Hepatocyte (in vitro differentiated cells): ENCODE data around the gene HS3ST5. TPM values are rescaled to one million over a fixed set of nuclear protein-coding genes. Genes with fewer than 3 reads are reported as not detected.
"Not testable (repeated sequence)": the region's sequence is repeated elsewhere in the genome, so short reads cannot be mapped to it uniquely, and the experiment has no call there.

Source experiments
- DNase-seq: peaks from one replicate; pipeline ENCODE4 v3.0.0-alpha.2; 2016; ENCODE audit warnings: low spot score
- H2AFZ ChIP-seq: fragments of 200-600 bp; sonication (generic); 2 replicates; pipeline ENCODE4 v1.6.0; 2016; ENCODE audit warnings: antibody characterized with exemption, mild to moderate bottlenecking
- H3K27ac ChIP-seq: fragments of 200-600 bp; sonication (generic); 2 replicates; pipeline ENCODE4 v1.5.1; 2016; ENCODE audit warnings: mild to moderate bottlenecking
- H3K27me3 ChIP-seq: fragments of 200-600 bp; sonication (generic); 2 replicates; pipeline ENCODE4 v1.6.1; 2016
- H3K36me3 ChIP-seq: fragments of 200-600 bp; sonication (generic); replicated peaks from 2 replicates; pipeline ENCODE4 v1.5.1; 2016; ENCODE audit warnings: low read depth; ENCODE audit not compliant: insufficient read depth
- H3K4me1 ChIP-seq: fragments of 200-600 bp; sonication (generic); 2 replicates; pipeline ENCODE4 v1.5.1; 2016; ENCODE audit warnings: mild to moderate bottlenecking, moderate library complexity; ENCODE audit not compliant: insufficient read depth
- H3K4me2 ChIP-seq: fragments of 200-600 bp; sonication (generic); 2 replicates; pipeline ENCODE4 v1.6.0; 2016
- H3K4me3 ChIP-seq: fragments of 200-600 bp; sonication (generic); 2 replicates; pipeline ENCODE4 v1.5.1; 2016; ENCODE audit warnings: mild to moderate bottlenecking
- H3K79me2 ChIP-seq: fragments of 200-600 bp; sonication (generic); 2 replicates; pipeline ENCODE4 v1.6.0; 2017; ENCODE audit warnings: mild to moderate bottlenecking
- H3K9me2 ChIP-seq: fragments of 200-600 bp; sonication (generic); replicated peaks from 2 replicates; pipeline ENCODE4 v1.6.0; 2017; ENCODE audit warnings: mild to moderate bottlenecking; ENCODE audit not compliant: insufficient read depth
- H3K9me3 ChIP-seq: fragments of 200-600 bp; sonication (generic); 2 replicates; pipeline ENCODE4 v1.5.1; 2016; ENCODE audit warnings: low read depth, mild to moderate bottlenecking
- H4K20me1 ChIP-seq: fragments of 200-600 bp; sonication (generic); 2 replicates; pipeline ENCODE4 v1.6.0; 2016; ENCODE audit warnings: mild to moderate bottlenecking; ENCODE audit not compliant: insufficient read depth, poor library complexity, severe bottlenecking
- CTCF ChIP-seq: fragments of 200-600 bp; sonication (generic); IDR thresholded peaks from 2 replicates; pipeline ENCODE4 v1.5.1; 2016; ENCODE audit warnings: antibody characterized with exemption, mild to moderate bottlenecking; ENCODE audit not compliant: poor library complexity
- EZH2 ChIP-seq: fragments of 200-600 bp; sonication (generic); IDR thresholded peaks from 2 replicates; pipeline ENCODE4 v1.6.1; 2016; ENCODE audit warnings: antibody characterized with exemption, mild to moderate bottlenecking, borderline replicate concordance
- EZH2phosphoT487 ChIP-seq: fragments of 200-600 bp; sonication (generic); IDR thresholded peaks from one replicate; pipeline ENCODE4 v1.6.1; 2018; ENCODE audit warnings: antibody characterized with exemption, mild to moderate bottlenecking, low read depth, moderate library complexity; ENCODE audit not compliant: unreplicated experiment, severe bottlenecking
- WGBS: methylation state at CpG from one replicate; pipeline ENCODE4 v1.1.6; 2016; ENCODE audit warnings: low lambda C conversion rate; ENCODE audit errors: missing lambda C conversion rate; 5-methylcytosine and 5-hydroxymethylcytosine counted together
- polyA plus RNA-seq: library from polyadenylated mRNA; unstranded; fragments of >200 nt; fragmentation: Nextera tagmentation; extraction: Ambion mirVana; gene quantifications from 2 replicates; pipeline ENCODE4 v1.2.1, GENCODE V29; 2016
- total RNA-seq: library from RNA; depleted of rRNA; stranded (reverse); fragments of >200 nt; gene quantifications from 2 replicates; pipeline ENCODE4 v1.2.3, GENCODE V29; 2014

The HS3ST5 gene
- total and polyA plus RNA-seq, 2 experiments from 2014 or later = 0.73 to 1.4 TPM

- no peaks in the 10 kb centered on the region for H3K9me3 ChIP-seq
- no peak for DNase-seq
- H3K27ac ChIP-seq = no peak overlapping the region
- no peak overlapping the region for H3K4me3 ChIP-seq
- no peak for TF ChIP-seq EZH2phosphoT487
- TF ChIP-seq CTCF = no peak
- no peak for TF ChIP-seq EZH2
- H3K9me2 ChIP-seq = no peaks in the 10 kb centered on the region
- no peaks in the 10 kb centered on the region for H3K27me3 ChIP-seq
- no peaks in the 10 kb centered on the region for H3K79me2 ChIP-seq
- H3K4me2 ChIP-seq = no peak overlapping the region
- H2AFZ ChIP-seq = no peak overlapping the region
- H3K4me1 ChIP-seq = no peaks in the 10 kb centered on the region
- 87% methylated on average over 3 of the region's 3 CpGs for WGBS
- H4K20me1 ChIP-seq = no peaks in the 10 kb centered on the region
- H3K36me3 ChIP-seq = no peaks in the 10 kb centered on the region
These were observed 261.8 kb downstream of the HS3ST5 start for GRCh38 chr6:114080891-114081510.

GRCh38 chr6:114080410-114080809, 262.4 kb downstream of the HS3ST5 start:
- not testable (repeated sequence) for H4K20me1 ChIP-seq, H3K4me3 ChIP-seq, H3K9me2 ChIP-seq, DNase-seq, H3K27me3 ChIP-seq, H3K4me2 ChIP-seq, H3K9me3 ChIP-seq, H3K27ac ChIP-seq, H3K36me3 ChIP-seq, H3K4me1 ChIP-seq, H3K79me2 ChIP-seq, H2AFZ ChIP-seq
- WGBS = 100% methylated on average over 1 of the region's 1 CpG

GRCh38 chr6:114075777-114076176, 267.0 kb downstream of the HS3ST5 start:
- 96% methylated on average over 3 of the region's 3 CpGs for WGBS
- H3K4me3 ChIP-seq = no peak overlapping the region
- H3K9me2 ChIP-seq = no peaks in the 10 kb centered on the region
- H2AFZ ChIP-seq = no peak overlapping the region
- H3K36me3 ChIP-seq = no peaks in the 10 kb centered on the region
- no peaks in the 10 kb centered on the region for H3K9me3 ChIP-seq
- no peak for TF ChIP-seq EZH2
- no peak for TF ChIP-seq EZH2phosphoT487
- TF ChIP-seq CTCF = no peak
- DNase-seq = no peak
- H4K20me1 ChIP-seq = no peaks in the 10 kb centered on the region
- H3K4me1 ChIP-seq = no peaks in the 10 kb centered on the region
- no peak overlapping the region for H3K4me2 ChIP-seq
- no peaks in the 10 kb centered on the region for H3K79me2 ChIP-seq
- no peak overlapping the region for H3K27ac ChIP-seq
- no peaks in the 10 kb centered on the region for H3K27me3 ChIP-seq

GRCh38 chr6:114075300-114075699, 267.5 kb downstream of the HS3ST5 start:
- TF ChIP-seq EZH2 (no peak), EZH2phosphoT487 (no peak), CTCF (no peak)
- Histone ChIP-seq H3K79me2 (no peaks in the 10 kb centered on the region), H3K4me2 (no peak overlapping the region), H4K20me1 (no peaks in the 10 kb centered on the region), H2AFZ (no peak overlapping the region), H3K9me3 (no peaks in the 10 kb centered on the region), H3K9me2 (no peaks in the 10 kb centered on the region), H3K4me3 (no peak overlapping the region), H3K27me3 (no peaks in the 10 kb centered on the region), H3K4me1 (no peaks in the 10 kb centered on the region), H3K27ac (no peak overlapping the region), H3K36me3 (no peaks in the 10 kb centered on the region)
- no peak for DNase-seq
- WGBS = 93% methylated on average over 4 of the region's 4 CpGs
